Neuron (in vitro differentiated cells): ENCODE results near the gene NCOA1.

Experiments used
- H2AFZ ChIP-seq: one replicate; pipeline ENCODE4 v1.6.1; 2013; ENCODE audit warnings: low read depth, mild to moderate bottlenecking, inconsistent platforms, low read length, moderate library complexity
- H3K27me3 ChIP-seq: one replicate; pipeline ENCODE4 v1.6.1; 2013; ENCODE audit warnings: low read length; ENCODE audit not compliant: insufficient read depth
- H3K36me3 ChIP-seq: one replicate; pipeline ENCODE4 v1.6.1; 2013; ENCODE audit warnings: low read length; ENCODE audit not compliant: insufficient read depth
- H3K4me1 ChIP-seq: one replicate; pipeline ENCODE4 v1.6.1; 2013; ENCODE audit warnings: low read length; ENCODE audit not compliant: insufficient read depth
- H3K4me3 ChIP-seq: 2 replicates; pipeline ENCODE4 v1.5.1; 2013; ENCODE audit warnings: mild to moderate bottlenecking, low read length, moderate library complexity
- H3K9me3 ChIP-seq: one replicate; pipeline ENCODE4 v1.6.1; 2013; ENCODE audit warnings: low read length

Gene NCOA1

DNA sequence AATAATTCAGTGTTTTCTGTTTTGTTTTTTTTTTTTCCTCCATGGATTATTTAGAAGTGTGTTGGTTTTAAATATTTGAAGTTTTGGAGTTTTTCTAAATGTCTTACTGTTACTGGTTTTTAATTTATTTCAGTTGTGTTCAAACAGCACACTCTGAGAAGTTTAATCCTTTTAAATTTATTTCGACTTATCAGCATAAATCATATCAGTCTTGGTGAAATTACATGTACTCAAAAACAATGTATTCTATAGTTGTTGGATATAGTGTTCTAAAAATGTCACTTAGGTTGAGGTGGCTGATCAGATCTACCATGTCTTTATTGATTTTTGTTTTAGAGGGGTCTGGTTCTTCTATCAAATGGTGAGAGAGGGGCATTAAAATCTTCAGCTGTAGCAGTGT, 134.7 kb downstream of the NCOA1 start:
- Histone ChIP-seq H3K4me3 (no peak overlapping the region), H3K36me3 (no peaks in the 10 kb centered on the region), H3K27me3 (no peaks in the 10 kb centered on the region), H3K9me3 (no peaks in the 10 kb centered on the region), H2AFZ (no peak overlapping the region), H3K4me1 (peaks cover 5% of the 10 kb centered on the region)

- Histone ChIP-seq H3K4me1 (peaks cover 5% of the 10 kb centered on the region), H3K4me3 (no peak overlapping the region), H2AFZ (no peak overlapping the region), H3K27me3 (no peaks in the 10 kb centered on the region), H3K36me3 (no peaks in the 10 kb centered on the region), H3K9me3 (no peaks in the 10 kb centered on the region)
Observed at GRCh38 chr2:24626131-24626530, 135.1 kb downstream of the NCOA1 start.

GRCh38 chr2:24628746-24629145, 137.7 kb downstream of the NCOA1 start:
- peaks cover 5% of the 10 kb centered on the region for H3K4me1 ChIP-seq
- H3K36me3 ChIP-seq: no peaks in the 10 kb centered on the region
- H3K27me3 ChIP-seq: no peaks in the 10 kb centered on the region
- H3K4me3 ChIP-seq: no peak overlapping the region
- H2AFZ ChIP-seq: no peak overlapping the region
- no peaks in the 10 kb centered on the region for H3K9me3 ChIP-seq

GRCh38 chr2:24632172-24632571, 141.1 kb downstream of the NCOA1 start:
- Histone ChIP-seq H3K9me3 (no peaks in the 10 kb centered on the region), H2AFZ (no peak overlapping the region), H3K4me3 (no peak overlapping the region), H3K27me3 (no peaks in the 10 kb centered on the region), H3K4me1 (no peaks in the 10 kb centered on the region), H3K36me3 (no peaks in the 10 kb centered on the region)

- H2AFZ ChIP-seq: no peak overlapping the region
Observed at GRCh38 chr2:24635181-24635580, 144.1 kb downstream of the NCOA1 start.

DNA sequence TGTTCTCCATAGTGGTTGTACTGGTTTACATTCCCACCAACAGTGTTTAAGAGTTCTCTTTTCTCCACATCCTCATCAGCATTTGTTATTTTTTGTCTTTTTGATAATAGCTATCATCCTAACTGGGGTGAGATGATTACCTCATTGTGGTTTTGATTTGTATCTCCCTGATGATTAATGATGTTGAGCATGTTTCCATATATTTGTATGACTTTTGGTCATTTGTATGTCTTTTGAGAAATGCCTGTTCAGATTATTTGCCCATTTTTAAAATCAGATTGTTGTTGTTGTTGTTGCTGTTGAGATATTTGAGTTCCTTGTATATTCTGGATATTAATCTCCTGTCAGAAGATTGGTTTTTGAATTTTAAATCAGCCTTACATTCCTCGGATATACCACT, 147.5 kb downstream of the NCOA1 start:
- Histone ChIP-seq H3K27me3 (no peaks in the 10 kb centered on the region), H3K9me3 (no peaks in the 10 kb centered on the region), H3K4me1 (no peaks in the 10 kb centered on the region), H3K36me3 (no peaks in the 10 kb centered on the region), H2AFZ (no peak overlapping the region), H3K4me3 (no peak overlapping the region)

More at GRCh38 chr2:24635181-24635580, 144.1 kb downstream of the NCOA1 start:
- Histone ChIP-seq H3K9me3 (no peaks in the 10 kb centered on the region), H3K4me3 (no peak overlapping the region), H3K4me1 (no peaks in the 10 kb centered on the region), H3K36me3 (no peaks in the 10 kb centered on the region), H3K27me3 (no peaks in the 10 kb centered on the region)

DNA sequence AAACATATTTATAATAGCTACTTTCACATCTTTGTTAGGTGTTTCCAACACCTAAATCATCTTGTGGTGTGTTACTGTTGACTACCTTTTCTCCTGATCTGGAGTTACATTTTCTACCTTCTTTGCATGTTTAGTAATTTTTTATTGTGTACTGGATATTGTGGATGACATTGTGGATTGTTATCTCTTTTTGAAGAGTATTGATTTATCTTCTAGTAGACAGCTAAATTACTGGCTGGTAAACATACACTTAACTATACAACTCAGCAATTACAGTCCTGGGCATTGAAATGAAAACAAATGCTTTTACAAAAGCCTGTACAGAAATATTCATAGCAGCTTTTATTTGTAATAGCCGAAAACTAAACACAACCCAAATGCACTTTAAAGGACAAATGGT, 151.3 kb downstream of the NCOA1 start:
- Histone ChIP-seq H3K27me3 (no peaks in the 10 kb centered on the region), H3K36me3 (no peaks in the 10 kb centered on the region), H3K9me3 (no peaks in the 10 kb centered on the region), H3K4me3 (no peak overlapping the region), H2AFZ (no peak overlapping the region), H3K4me1 (no peaks in the 10 kb centered on the region)

- H2AFZ ChIP-seq: no peak overlapping the region
- no peaks in the 10 kb centered on the region for H3K36me3 ChIP-seq
- H3K27me3 ChIP-seq: no peaks in the 10 kb centered on the region
- no peaks in the 10 kb centered on the region for H3K9me3 ChIP-seq
- no peak overlapping the region for H3K4me3 ChIP-seq
- H3K4me1 ChIP-seq: no peaks in the 10 kb centered on the region
Observed at GRCh38 chr2:24643051-24643450, 152.0 kb downstream of the NCOA1 start.

DNA sequence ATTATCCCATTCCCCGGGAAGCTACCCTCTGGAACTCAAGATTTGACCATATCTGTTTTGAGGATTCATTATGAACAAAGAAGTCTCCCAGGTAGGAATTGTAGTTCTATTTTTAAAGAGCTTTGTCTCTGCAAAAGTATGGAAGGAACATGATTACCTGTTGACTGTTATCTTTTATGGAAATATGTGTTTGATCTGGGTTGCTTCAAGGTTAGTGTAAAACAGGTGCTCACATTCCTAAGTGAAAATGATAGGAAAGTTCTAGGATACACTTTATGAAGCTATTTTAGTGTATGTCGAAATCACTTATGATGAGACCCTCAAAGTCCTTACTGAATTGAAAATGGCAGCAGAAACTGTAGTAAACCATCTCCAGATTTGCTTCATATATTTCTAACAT, 153.0 kb downstream of the NCOA1 start:
- no peak overlapping the region for H3K4me3 ChIP-seq
- no peaks in the 10 kb centered on the region for H3K4me1 ChIP-seq
- no peaks in the 10 kb centered on the region for H3K27me3 ChIP-seq
- peaks cover 3% of the 10 kb centered on the region for H3K36me3 ChIP-seq
- no peak overlapping the region for H2AFZ ChIP-seq
- no peaks in the 10 kb centered on the region for H3K9me3 ChIP-seq

DNA sequence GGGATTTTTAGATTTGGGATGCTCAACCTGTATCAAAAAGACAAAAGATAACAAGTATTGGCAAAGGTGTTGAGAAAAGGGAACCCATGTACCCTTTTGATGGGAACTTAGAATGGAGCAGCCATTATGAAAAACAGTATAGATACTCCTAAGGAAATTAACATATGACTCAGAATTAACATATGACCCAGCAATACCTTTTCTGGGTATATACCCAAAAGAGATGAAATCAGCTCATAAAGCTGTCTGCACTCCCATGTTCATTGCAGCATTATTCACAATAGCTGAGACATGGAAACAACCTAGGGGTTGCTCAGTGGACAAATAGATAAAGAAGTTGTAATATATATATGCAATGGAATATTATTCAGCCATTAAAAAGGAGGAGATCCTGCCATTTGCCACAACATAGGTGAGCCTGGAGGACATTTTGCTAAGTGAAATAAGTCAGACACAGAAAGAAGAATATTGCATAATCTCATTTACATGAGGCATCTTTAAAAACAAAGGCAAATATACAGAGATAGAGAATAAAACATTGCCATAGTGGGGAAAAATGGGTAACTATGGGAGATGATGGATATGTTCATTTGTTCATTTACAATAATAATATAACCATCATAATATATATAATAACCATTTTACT, 160.1 kb downstream of the NCOA1 start:
- Histone ChIP-seq H3K27me3 (no peaks in the 10 kb centered on the region), H3K9me3 (no peaks in the 10 kb centered on the region), H3K4me1 (no peaks in the 10 kb centered on the region), H3K36me3 (peaks cover 6% of the 10 kb centered on the region), H2AFZ (no peak overlapping the region), H3K4me3 (no peak overlapping the region)

- no peaks in the 10 kb centered on the region for H3K4me1 ChIP-seq
- H3K36me3 ChIP-seq: peaks cover 6% of the 10 kb centered on the region
- no peak overlapping the region for H3K4me3 ChIP-seq
- H3K27me3 ChIP-seq: no peaks in the 10 kb centered on the region
- H3K9me3 ChIP-seq: no peaks in the 10 kb centered on the region
- H2AFZ ChIP-seq: no peak overlapping the region
Observed at GRCh38 chr2:24651643-24652003, 160.6 kb downstream of the NCOA1 start.

GRCh38 chr2:24652265-24653182, 161.5 kb downstream of the NCOA1 start:
- H2AFZ ChIP-seq: no peak overlapping the region

DNA sequence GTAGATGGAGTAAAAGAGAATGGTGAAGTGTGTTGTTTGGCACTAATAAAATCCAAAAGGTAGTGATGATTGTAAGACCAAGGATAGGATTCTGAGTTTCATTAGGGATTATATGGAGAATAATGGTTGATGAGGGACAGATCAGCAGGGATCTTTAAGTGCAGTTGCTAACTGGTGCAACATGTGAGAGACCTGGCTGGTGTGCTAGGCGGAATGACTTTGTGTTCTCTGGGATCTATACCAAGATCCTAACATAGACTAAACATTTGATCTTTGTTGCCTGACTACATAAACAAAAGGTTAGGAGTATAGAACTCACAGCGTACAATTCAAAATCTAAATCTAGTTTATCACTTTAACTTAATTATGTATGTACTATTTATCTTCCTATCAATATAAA, 166.8 kb downstream of the NCOA1 start:
- H3K27me3 ChIP-seq: no peaks in the 10 kb centered on the region
- H2AFZ ChIP-seq: no peak overlapping the region
- no peak overlapping the region for H3K4me3 ChIP-seq
- H3K9me3 ChIP-seq: no peaks in the 10 kb centered on the region
- H3K4me1 ChIP-seq: no peaks in the 10 kb centered on the region
- peaks cover 20% of the 10 kb centered on the region for H3K36me3 ChIP-seq

More at GRCh38 chr2:24652265-24653182, 161.5 kb downstream of the NCOA1 start:
- no peaks in the 10 kb centered on the region for H3K4me1 ChIP-seq
- H3K4me3 ChIP-seq: no peak overlapping the region
- H3K9me3 ChIP-seq: no peaks in the 10 kb centered on the region
- H3K27me3 ChIP-seq: no peaks in the 10 kb centered on the region
- H3K36me3 ChIP-seq: peaks cover 6% of the 10 kb centered on the region
